Transverse colon (tissue), 4 donors: Measurements from ENCODE around the gene PXK. TPM values are rescaled to one million over a fixed set of nuclear protein-coding genes. Genes with fewer than 3 reads are reported as not detected.

Experiments used
- DNase-seq: peaks from one replicate; pipeline ENCODE4 v3.0.0-alpha.2; 2019
- H3K27ac ChIP-seq, 4 donors: fragments of 200-600 bp; sonication (generic); 2 replicates each; pipeline ENCODE4 v1.5.1; 2016 to 2018; ENCODE audit warnings: inconsistent platforms in 4 of 4
- H3K27me3 ChIP-seq: fragments of 200-600 bp; sonication (generic); 2 replicates; pipeline ENCODE4 v1.5.1; 2017; ENCODE audit warnings: inconsistent platforms
- H3K36me3 ChIP-seq, 4 donors: fragments of 200-600 bp; sonication (generic); 2 replicates each; pipeline ENCODE4 v1.5.1; 2017 to 2019; ENCODE audit warnings: inconsistent platforms in 4 of 4
- H3K4me1 ChIP-seq, 4 donors: fragments of 200-600 bp; sonication (generic); 2 replicates each; pipeline ENCODE4 v1.5.1; 2017 to 2020; ENCODE audit warnings: inconsistent platforms in 4 of 4
- H3K4me3 ChIP-seq, 4 donors: fragments of 200-600 bp; sonication (generic); 1 replicate in 1 of 4; 2 replicates in 3 of 4; pipeline versions ENCODE4 v1.5.1 to v1.6.1; 2017 to 2019; ENCODE audit warnings: inconsistent platforms in 4 of 4
- H3K9me3 ChIP-seq, 2 donors: fragments of 200-600 bp; sonication (generic); 2 replicates each; pipeline ENCODE4 v1.5.1; 2017 to 2019; ENCODE audit warnings: inconsistent platforms in 2 of 2
- EP300 ChIP-seq: sonication (generic); formaldehyde crosslinking; IDR thresholded peaks from one replicate; pipeline ENCODE4 v1.6.1; 2017; ENCODE audit warnings: antibody characterized with exemption, low read depth
- POLR2A ChIP-seq: fragments of 450-650 bp; IDR thresholded peaks from one replicate; pipeline ENCODE4 v1.6.1; 2016; ENCODE audit warnings: antibody characterized with exemption, mild to moderate bottlenecking, moderate library complexity
- POLR2AphosphoS5 ChIP-seq, 3 donors: sonication (generic); formaldehyde crosslinking; IDR thresholded peaks; one replicate each; pipeline ENCODE4 v1.6.1; 2016; ENCODE audit warnings: antibody characterized with exemption in 3 of 3
- WGBS, 2 donors: methylation state at CpG; one replicate each; pipeline ENCODE4 v1.1.5; 2018; ENCODE audit warnings: low coverage in 1 of 2; 5-methylcytosine and 5-hydroxymethylcytosine counted together
- in situ Hi-C, 4 donors: fragments of 200-750 bp; cut with MboI; loops; one replicate each; pipeline versions ENCODE4 v1.15.0 to v1.15.1; 2017; ENCODE audit warnings: low sequenced_read_pairs in 3 of 4, low pct_ligation_motif_present in 1 of 4, low pct_unique_long_range_greater_than_20kb in 1 of 4
- intact Hi-C: fragments of 100-400 bp; cut with DNase I; formaldehyde crosslinking; loops from one replicate; pipeline ENCODE4 v1.15.1; 2023; ENCODE audit warnings: low total_unique reads
- total RNA-seq, 4 donors: library from RNA; depleted of rRNA; stranded (reverse); fragments of >200 nt; gene quantifications; one replicate each; pipeline ENCODE4 v1.1.0, GENCODE V29; 2016
- TF ChIP-seq, protein P1 (sequence below), 5 experiments: fragments of 200-600 bp in 3 of 5; fragments of 450-650 bp in 2 of 5; sonication (generic) in 3 of 5; IDR thresholded peaks; 1 replicate in 2 of 5; 2 replicates in 3 of 5; pipeline ENCODE4 v1.5.1; 2016 to 2017; ENCODE audit warnings: antibody characterized with exemption in 5 of 5, inconsistent platforms in 3 of 5, mild to moderate bottlenecking in 2 of 5, moderate library complexity in 1 of 5

PXK gene
- total RNA-seq, 4 donors from 2014 or later = 7.6 to 29.5 (median 16.6) TPM

DNA sequence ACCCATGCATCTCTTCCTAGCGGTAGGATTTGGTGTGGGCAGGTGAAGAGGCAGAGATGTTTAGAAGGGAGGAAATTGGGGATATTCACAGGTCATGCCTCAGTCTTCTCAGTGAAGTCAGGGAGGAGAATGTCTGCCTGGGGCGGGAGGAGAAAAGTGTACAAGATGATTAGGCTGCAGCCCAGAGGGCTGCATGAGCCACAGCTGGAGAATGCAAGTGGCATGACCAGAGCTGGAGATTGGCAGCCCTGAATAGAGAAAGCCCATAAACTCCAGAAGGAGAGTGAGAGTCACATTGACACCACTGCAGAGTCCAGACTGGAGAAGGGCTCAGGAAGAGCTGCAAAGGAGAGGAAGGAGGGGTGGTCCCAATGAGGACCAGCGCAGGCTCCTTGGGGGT is 78.3 kb downstream of the PXK start:
- no peaks in the 10 kb centered on the region for H3K9me3 ChIP-seq
- intact Hi-C loops = no loop called here
- no peak for DNase-seq
- in situ Hi-C loops = loop anchor here (5.0 to 25.0 kb wide), 3 partner anchors 84 to 224 kb away; no protein-coding TSS in a partner anchor
- no peak for TF ChIP-seq POLR2AphosphoS5 (IDR thresholded peaks at IDR 0.05)
- TF ChIP-seq EP300 = no peak
- TF ChIP-seq POLR2A = no peak
- TF ChIP-seq, protein P1, sequence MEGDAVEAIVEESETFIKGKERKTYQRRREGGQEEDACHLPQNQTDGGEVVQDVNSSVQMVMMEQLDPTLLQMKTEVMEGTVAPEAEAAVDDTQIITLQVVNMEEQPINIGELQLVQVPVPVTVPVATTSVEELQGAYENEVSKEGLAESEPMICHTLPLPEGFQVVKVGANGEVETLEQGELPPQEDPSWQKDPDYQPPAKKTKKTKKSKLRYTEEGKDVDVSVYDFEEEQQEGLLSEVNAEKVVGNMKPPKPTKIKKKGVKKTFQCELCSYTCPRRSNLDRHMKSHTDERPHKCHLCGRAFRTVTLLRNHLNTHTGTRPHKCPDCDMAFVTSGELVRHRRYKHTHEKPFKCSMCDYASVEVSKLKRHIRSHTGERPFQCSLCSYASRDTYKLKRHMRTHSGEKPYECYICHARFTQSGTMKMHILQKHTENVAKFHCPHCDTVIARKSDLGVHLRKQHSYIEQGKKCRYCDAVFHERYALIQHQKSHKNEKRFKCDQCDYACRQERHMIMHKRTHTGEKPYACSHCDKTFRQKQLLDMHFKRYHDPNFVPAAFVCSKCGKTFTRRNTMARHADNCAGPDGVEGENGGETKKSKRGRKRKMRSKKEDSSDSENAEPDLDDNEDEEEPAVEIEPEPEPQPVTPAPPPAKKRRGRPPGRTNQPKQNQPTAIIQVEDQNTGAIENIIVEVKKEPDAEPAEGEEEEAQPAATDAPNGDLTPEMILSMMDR (IDR thresholded peaks at IDR 0.05) = no peak
- no peaks in the 10 kb centered on the region for H3K27me3 ChIP-seq
- peaks cover 0 to 24% (median 0%) of the 10 kb centered on the region in 4 donors for H3K4me1 ChIP-seq
- peaks cover 0 to 11% (median 0%) of the 10 kb centered on the region in 4 donors for H3K36me3 ChIP-seq
- no peak overlapping the region for H3K4me3 ChIP-seq
- no peak overlapping the region for H3K27ac ChIP-seq
- WGBS, 2 donors = 76 to 100% methylated on average over 3 of the region's 3 CpGs

DNA sequence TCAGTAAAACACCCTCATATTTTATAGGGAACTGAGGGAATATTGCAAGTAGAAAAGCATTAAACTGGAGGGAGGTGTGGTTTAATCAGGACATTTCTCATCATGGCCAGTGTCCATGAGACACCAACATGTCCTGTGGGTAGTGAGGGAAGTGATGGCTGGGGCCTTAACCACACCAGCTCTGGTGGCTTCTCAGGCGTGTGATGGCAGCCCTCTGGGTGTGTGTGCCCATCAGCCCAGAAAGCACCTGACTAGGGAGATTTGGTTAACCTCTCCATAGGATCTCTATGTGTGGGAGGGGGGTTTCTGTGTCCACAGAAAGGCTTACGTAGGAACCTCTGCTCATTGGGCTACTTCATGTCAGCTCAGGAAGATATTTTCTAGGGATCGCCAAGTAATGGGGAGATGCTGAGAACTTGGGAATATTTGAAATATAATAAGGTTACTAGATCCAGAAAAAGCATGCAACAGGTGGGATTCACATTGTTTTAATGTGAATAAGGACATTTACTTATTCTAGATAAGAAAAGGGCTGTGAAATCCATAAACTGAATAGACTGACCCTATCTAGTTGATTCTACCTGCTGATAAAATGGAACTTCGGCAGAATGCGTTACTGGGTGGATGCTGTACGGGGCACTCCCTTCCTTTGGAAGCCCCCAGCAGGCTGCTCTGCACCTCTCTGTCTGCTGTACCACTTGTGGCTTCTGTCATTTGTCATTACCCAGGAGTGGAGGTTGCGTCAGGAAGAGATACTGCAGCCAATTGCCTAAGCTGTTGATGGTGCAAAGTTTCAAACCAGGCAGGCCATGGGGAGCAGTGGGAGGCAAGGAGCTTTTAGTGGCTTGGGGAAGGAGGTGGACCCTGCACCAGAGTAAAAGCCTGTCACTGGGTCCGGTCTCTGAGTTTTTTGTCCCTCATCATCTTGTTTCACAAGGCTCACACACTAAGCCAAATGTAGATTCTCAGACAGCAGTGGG is 79.4 kb downstream of the PXK start:
- 86 to 87% methylated on average over 4 to 8 of the region's 8 CpGs for WGBS, 2 donors
- no peaks in the 10 kb centered on the region for H3K27me3 ChIP-seq
- TF ChIP-seq, protein P1 (IDR thresholded peaks at IDR 0.05) = no peak
- TF ChIP-seq POLR2AphosphoS5 (IDR thresholded peaks at IDR 0.05) = no peak
- no peak for TF ChIP-seq POLR2A
- peaks cover 0 to 11% (median 0%) of the 10 kb centered on the region in 4 donors for H3K36me3 ChIP-seq
- no peak overlapping the region for H3K27ac ChIP-seq
- DNase-seq = no peak
- in situ Hi-C loops = loop anchor here (5.0 to 25.0 kb wide), 3 partner anchors 85 to 225 kb away; no protein-coding TSS in a partner anchor
- no peak overlapping the region for H3K4me3 ChIP-seq
- peaks cover 0 to 28% (median 3%) of the 10 kb centered on the region in 4 donors for H3K4me1 ChIP-seq
- intact Hi-C loops = no loop called here
- H3K9me3 ChIP-seq = no peaks in the 10 kb centered on the region

DNA sequence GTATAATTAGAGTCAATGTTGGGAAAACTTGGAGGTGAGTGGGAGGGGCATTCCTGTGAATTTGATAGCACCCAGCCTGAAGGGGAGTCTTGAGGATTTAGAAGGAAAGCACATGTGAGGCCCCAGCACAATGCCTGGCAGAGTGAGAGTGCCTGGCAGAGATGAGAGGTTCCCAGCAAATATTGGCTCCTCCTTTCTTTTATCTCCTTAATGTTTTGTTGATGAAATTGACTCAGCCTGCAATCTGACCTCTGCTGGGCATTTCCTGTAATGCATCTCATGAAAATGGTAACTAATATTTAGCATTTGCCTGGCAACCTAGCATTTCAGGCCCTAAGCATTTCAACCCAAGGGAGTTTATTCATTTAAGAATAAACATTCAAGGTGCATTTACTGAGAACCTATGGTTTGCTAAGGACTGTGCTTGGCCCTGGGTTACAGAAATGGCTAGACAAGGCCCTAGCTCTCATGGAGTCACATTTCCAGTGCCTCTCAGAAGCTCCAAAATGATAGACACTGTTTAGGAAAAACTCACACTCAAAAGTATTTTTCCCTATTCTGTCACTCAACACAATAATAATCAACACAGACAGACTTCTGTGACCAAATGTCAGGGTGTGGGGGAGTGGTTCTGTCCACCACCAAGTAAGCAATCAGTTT is 82.0 kb downstream of the PXK start:
- Histone ChIP-seq H3K36me3 (peaks cover 0 to 11% (median 0%) of the 10 kb centered on the region in 4 donors), H3K4me3 (no peak overlapping the region), H3K4me1 (peaks cover 2 to 35% (median 13%) of the 10 kb centered on the region in 4 donors), H3K9me3 (no peaks in the 10 kb centered on the region), H3K27ac (peak overlapping the region in 1 of 4 donors; percentile 19), H3K27me3 (no peaks in the 10 kb centered on the region)
- in situ Hi-C loops = loop anchor here (5.0 to 25.0 kb wide), 3 partner anchors 87 to 227 kb away; no protein-coding TSS in a partner anchor
- intact Hi-C loops = loop anchor here (5.0 kb wide), 1 partner anchor 82 kb away; the partner anchor contains the start of gene PXK
- peak; percentile 31 for DNase-seq
- TF ChIP-seq POLR2A (no peak), EP300 (no peak), POLR2AphosphoS5 (IDR thresholded peaks at IDR 0.05) (no peak)
- TF ChIP-seq, protein P1 (IDR thresholded peaks at IDR 0.05) = peak; percentile 76 to 86 (median 85)

- TF ChIP-seq POLR2A (no peak), POLR2AphosphoS5 (IDR thresholded peaks at IDR 0.05) (no peak), EP300 (no peak)
- TF ChIP-seq, protein P1 (IDR thresholded peaks at IDR 0.05) = no peak
- intact Hi-C loops (loop anchor here (5.0 kb wide), 1 partner anchor 84 kb away; the partner anchor contains the start of gene PXK), in situ Hi-C loops (loop anchor here in 2 of 4 donors (10.0 to 25.0 kb wide), 2 partner anchors 91 to 229 kb away; no protein-coding TSS in a partner anchor)
These were observed 83.5 kb downstream of the PXK start for GRCh38 chr3:58416191-58416590.

More at GRCh38 chr3:58416191-58416590, 83.5 kb downstream of the PXK start:
- Histone ChIP-seq H3K27ac (peak overlapping the region in 1 of 4 donors; percentile 19), H3K36me3 (no peaks in the 10 kb centered on the region), H3K4me1 (peaks cover 2 to 40% (median 17%) of the 10 kb centered on the region in 4 donors), H3K9me3 (no peaks in the 10 kb centered on the region), H3K27me3 (no peaks in the 10 kb centered on the region), H3K4me3 (no peak overlapping the region)
- 83 to 85% methylated on average over 1 to 2 of the region's 2 CpGs for WGBS, 2 donors
- no peak for DNase-seq
